ENCODE measurements around the gene PYGB. TPM values are rescaled to one million over a fixed set of nuclear protein-coding genes. Genes with fewer than 3 reads are reported as not detected.
"Not testable (repeated sequence)": the region's sequence is repeated elsewhere in the genome, so short reads cannot be mapped to it uniquely, and the experiment has no call there.

Gene PYGB
- total RNA-seq, 1 donor from 2014 or later: 20.9 TPM

GRCh38 chr20:25310921-25311728 lies 63.2 kb downstream of the PYGB start:
- Histone ChIP-seq H3K27ac (ENCODE audit: low read depth, low read length) (peak overlapping the region; percentile 83), H3K4me3 (ENCODE audit: low read length in 3 of 3) (peak overlapping the region; percentile 17 to 74 (median 63)), H3K9ac (ENCODE audit: low read depth in 1 of 3, low read length in 3 of 3) (peak overlapping the region in 2 of 3 donors; percentile 69 to 71), H3K27me3 (ENCODE audit: control insufficient read depth in 3 of 3, insufficient read depth in 3 of 3, low read length in 3 of 3) (no peaks in the 10 kb centered on the region), H3K9me3 (ENCODE audit: control insufficient read depth in 3 of 3, low read length in 3 of 3) (no peaks in the 10 kb centered on the region), H3K4me1 (ENCODE audit: control insufficient read depth in 3 of 3, insufficient read depth in 3 of 3, low read length in 3 of 3) (peaks cover 18 to 25% (median 25%) of the 10 kb centered on the region in 3 donors), H3K36me3 (ENCODE audit: control insufficient read depth in 3 of 3, insufficient read depth in 3 of 3, low read length in 3 of 3) (peaks cover 0 to 3% (median 0%) of the 10 kb centered on the region in 3 donors)

GRCh38 chr20:25312716-25313115 lies 64.8 kb downstream of the PYGB start:
- H3K9me3 ChIP-seq (ENCODE audit: control insufficient read depth in 3 of 3, low read length in 3 of 3); H3K4me3 ChIP-seq (ENCODE audit: low read length in 3 of 3); H3K27ac ChIP-seq (ENCODE audit: low read depth, low read length); H3K36me3 ChIP-seq (ENCODE audit: control insufficient read depth in 3 of 3, insufficient read depth in 3 of 3, low read length in 3 of 3); H3K27me3 ChIP-seq (ENCODE audit: control insufficient read depth in 3 of 3, insufficient read depth in 3 of 3, low read length in 3 of 3); H3K9ac ChIP-seq (ENCODE audit: low read depth in 1 of 3, low read length in 3 of 3): not testable (repeated sequence)
- H3K4me1 ChIP-seq (ENCODE audit: control insufficient read depth in 3 of 3, insufficient read depth in 3 of 3, low read length in 3 of 3): peaks cover 18 to 28% (median 25%) of the 10 kb centered on the region in 3 donors

GRCh38 chr20:25313593-25313992 lies 65.7 kb downstream of the PYGB start:
- Histone ChIP-seq H3K36me3 (ENCODE audit: control insufficient read depth in 3 of 3, insufficient read depth in 3 of 3, low read length in 3 of 3) (peaks cover 0 to 3% (median 2%) of the 10 kb centered on the region in 3 donors), H3K9ac (ENCODE audit: low read depth in 1 of 3, low read length in 3 of 3) (no peak overlapping the region), H3K9me3 (ENCODE audit: control insufficient read depth in 3 of 3, low read length in 3 of 3) (no peaks in the 10 kb centered on the region), H3K27me3 (ENCODE audit: control insufficient read depth in 3 of 3, insufficient read depth in 3 of 3, low read length in 3 of 3) (no peaks in the 10 kb centered on the region), H3K4me1 (ENCODE audit: control insufficient read depth in 3 of 3, insufficient read depth in 3 of 3, low read length in 3 of 3) (peaks cover 18 to 28% (median 25%) of the 10 kb centered on the region in 3 donors), H3K27ac (ENCODE audit: low read depth, low read length) (no peak overlapping the region), H3K4me3 (ENCODE audit: low read length in 3 of 3) (no peak overlapping the region)

- Histone ChIP-seq H3K9ac (ENCODE audit: low read depth in 1 of 3, low read length in 3 of 3) (no peak overlapping the region), H3K36me3 (ENCODE audit: control insufficient read depth in 3 of 3, insufficient read depth in 3 of 3, low read length in 3 of 3) (peaks cover under 1 to 3% (median 2%) of the 10 kb centered on the region in 3 donors), H3K4me1 (ENCODE audit: control insufficient read depth in 3 of 3, insufficient read depth in 3 of 3, low read length in 3 of 3) (peaks cover 18 to 23% (median 22%) of the 10 kb centered on the region in 3 donors), H3K27me3 (ENCODE audit: control insufficient read depth in 3 of 3, insufficient read depth in 3 of 3, low read length in 3 of 3) (no peaks in the 10 kb centered on the region), H3K27ac (ENCODE audit: low read depth, low read length) (no peak overlapping the region), H3K4me3 (ENCODE audit: low read length in 3 of 3) (no peak overlapping the region), H3K9me3 (ENCODE audit: control insufficient read depth in 3 of 3, low read length in 3 of 3) (no peaks in the 10 kb centered on the region)
Measured at GRCh38 chr20:25314497-25315417, 66.9 kb downstream of the PYGB start.

DNA sequence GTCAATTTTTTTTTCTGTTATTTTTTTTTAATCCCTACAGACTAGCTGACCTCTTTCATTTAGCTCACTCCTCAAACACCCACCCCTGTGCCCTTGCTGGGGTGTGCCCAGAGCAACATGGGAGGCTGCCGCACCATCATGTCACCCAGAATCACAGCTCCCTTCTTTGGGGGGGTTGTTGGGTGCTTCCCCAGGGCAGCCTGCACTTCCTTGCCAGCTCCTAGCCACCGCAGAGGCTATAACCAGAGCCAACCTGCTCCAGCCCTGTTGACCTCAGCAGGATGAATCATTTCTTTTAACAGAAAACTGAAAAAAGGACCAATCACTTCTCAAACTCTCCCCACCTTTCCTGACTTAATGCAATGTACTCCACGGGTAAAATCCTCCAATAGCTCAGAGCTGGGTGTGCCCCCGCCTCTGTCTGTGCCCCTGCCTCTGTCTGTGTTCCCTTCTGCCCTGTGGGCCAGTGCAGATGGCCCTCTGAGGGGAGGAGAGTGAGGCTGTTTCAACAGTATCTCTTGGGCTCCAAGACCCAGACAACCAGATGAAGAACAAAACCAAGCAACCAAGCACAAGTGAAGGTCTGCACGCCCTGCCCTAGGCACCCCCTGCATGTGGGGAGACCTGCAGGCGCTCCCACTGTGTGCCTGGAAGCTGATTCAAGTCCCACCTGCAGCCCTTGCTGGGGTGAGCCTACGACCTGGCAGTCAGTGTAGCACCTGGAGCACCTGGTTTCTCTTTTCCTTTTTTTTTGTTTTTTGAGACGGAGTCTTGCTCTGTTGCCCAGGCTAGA lies 67.7 kb downstream of the PYGB start:
- peak overlapping the region in 1 of 3 donors; percentile 11 for H3K9ac ChIP-seq (ENCODE audit: low read depth in 1 of 3, low read length in 3 of 3)
- H3K27ac ChIP-seq (ENCODE audit: low read depth, low read length): no peak overlapping the region
- H3K4me1 ChIP-seq (ENCODE audit: control insufficient read depth in 3 of 3, insufficient read depth in 3 of 3, low read length in 3 of 3): peaks cover 10 to 22% (median 21%) of the 10 kb centered on the region in 3 donors
- H3K36me3 ChIP-seq (ENCODE audit: control insufficient read depth in 3 of 3, insufficient read depth in 3 of 3, low read length in 3 of 3): peaks cover 2 to 8% (median 5%) of the 10 kb centered on the region in 3 donors
- H3K9me3 ChIP-seq (ENCODE audit: control insufficient read depth in 3 of 3, low read length in 3 of 3): no peaks in the 10 kb centered on the region
- no peak overlapping the region for H3K4me3 ChIP-seq (ENCODE audit: low read length in 3 of 3)
- no peaks in the 10 kb centered on the region for H3K27me3 ChIP-seq (ENCODE audit: control insufficient read depth in 3 of 3, insufficient read depth in 3 of 3, low read length in 3 of 3)

GRCh38 chr20:25316506-25317190 lies 68.8 kb downstream of the PYGB start:
- Histone ChIP-seq H3K27me3 (ENCODE audit: control insufficient read depth in 3 of 3, insufficient read depth in 3 of 3, low read length in 3 of 3) (no peaks in the 10 kb centered on the region), H3K9me3 (ENCODE audit: control insufficient read depth in 3 of 3, low read length in 3 of 3) (no peaks in the 10 kb centered on the region), H3K9ac (ENCODE audit: low read depth in 1 of 3, low read length in 3 of 3) (no peak overlapping the region), H3K4me1 (ENCODE audit: control insufficient read depth in 3 of 3, insufficient read depth in 3 of 3, low read length in 3 of 3) (peaks cover under 1 to 13% (median 12%) of the 10 kb centered on the region in 3 donors), H3K27ac (ENCODE audit: low read depth, low read length) (no peak overlapping the region), H3K36me3 (ENCODE audit: control insufficient read depth in 3 of 3, insufficient read depth in 3 of 3, low read length in 3 of 3) (peaks cover 2 to 8% (median 6%) of the 10 kb centered on the region in 3 donors), H3K4me3 (ENCODE audit: low read length in 3 of 3) (no peak overlapping the region)

GRCh38 chr20:25317351-25318075 lies 69.6 kb downstream of the PYGB start:
- Histone ChIP-seq H3K9me3 (ENCODE audit: control insufficient read depth in 3 of 3, low read length in 3 of 3) (no peaks in the 10 kb centered on the region), H3K4me1 (ENCODE audit: control insufficient read depth in 3 of 3, insufficient read depth in 3 of 3, low read length in 3 of 3) (peaks cover 0 to 13% (median 12%) of the 10 kb centered on the region in 3 donors), H3K9ac (ENCODE audit: low read depth in 1 of 3, low read length in 3 of 3) (peak overlapping the region in 2 of 3 donors; percentile 38 to 43), H3K4me3 (ENCODE audit: low read length in 3 of 3) (no peak overlapping the region), H3K27me3 (ENCODE audit: control insufficient read depth in 3 of 3, insufficient read depth in 3 of 3, low read length in 3 of 3) (no peaks in the 10 kb centered on the region), H3K27ac (ENCODE audit: low read depth, low read length) (no peak overlapping the region), H3K36me3 (ENCODE audit: control insufficient read depth in 3 of 3, insufficient read depth in 3 of 3, low read length in 3 of 3) (peaks cover 2 to 8% (median 8%) of the 10 kb centered on the region in 3 donors)

DNA sequence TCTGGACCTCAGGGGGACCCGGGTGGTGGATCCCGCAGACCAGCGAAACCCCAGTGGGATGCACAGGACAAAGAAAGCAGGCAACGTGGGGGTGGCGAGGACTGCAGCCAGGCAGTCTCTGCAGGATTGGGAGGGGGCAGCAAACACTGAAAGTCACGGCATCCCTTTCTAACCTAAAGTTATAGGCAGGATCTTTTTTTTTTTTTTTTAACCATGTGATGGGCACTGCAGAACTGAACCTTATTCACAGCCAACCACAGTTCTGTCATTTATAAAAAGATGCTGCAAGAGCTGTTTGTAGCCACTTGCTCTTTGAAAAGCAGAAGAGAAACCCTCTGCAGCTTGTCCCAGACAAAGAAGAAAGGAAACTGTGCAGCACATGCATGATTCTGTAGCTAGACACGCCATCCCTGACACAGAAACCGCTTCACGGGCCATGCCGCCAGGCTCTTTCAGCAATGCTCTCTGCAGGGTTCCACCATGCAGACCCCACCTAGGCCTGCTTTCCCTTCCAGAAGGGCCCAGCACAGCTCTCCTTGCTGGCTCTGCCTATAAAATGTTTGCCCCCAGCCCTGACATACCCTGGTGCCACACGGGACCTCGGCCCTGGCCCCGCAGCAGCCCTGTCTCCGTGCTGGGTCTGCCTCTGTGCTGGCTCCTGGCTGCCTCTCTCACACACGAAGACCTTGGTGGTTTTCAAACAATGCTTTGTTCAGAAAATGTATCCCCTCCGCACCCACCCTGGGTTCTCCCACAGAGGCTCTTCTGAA lies 70.8 kb downstream of the PYGB start:
- Histone ChIP-seq H3K27ac (ENCODE audit: low read depth, low read length) (no peak overlapping the region), H3K4me1 (ENCODE audit: control insufficient read depth in 3 of 3, insufficient read depth in 3 of 3, low read length in 3 of 3) (peaks cover 0 to 13% (median 12%) of the 10 kb centered on the region in 3 donors), H3K27me3 (ENCODE audit: control insufficient read depth in 3 of 3, insufficient read depth in 3 of 3, low read length in 3 of 3) (no peaks in the 10 kb centered on the region), H3K4me3 (ENCODE audit: low read length in 3 of 3) (no peak overlapping the region), H3K36me3 (ENCODE audit: control insufficient read depth in 3 of 3, insufficient read depth in 3 of 3, low read length in 3 of 3) (peaks cover 4 to 16% (median 8%) of the 10 kb centered on the region in 3 donors), H3K9ac (ENCODE audit: low read depth in 1 of 3, low read length in 3 of 3) (no peak overlapping the region), H3K9me3 (ENCODE audit: control insufficient read depth in 3 of 3, low read length in 3 of 3) (no peaks in the 10 kb centered on the region)

Data from skeletal muscle tissue (tissue), 4 donors.